OCI-LY7 (cell line): Measurements from ENCODE around the gene C11orf52.

ENCODE experiments used
- EZH2phosphoT487 ChIP-seq: fragments of 200-600 bp; sonication (generic); IDR thresholded peaks from 2 replicates; pipeline ENCODE4 v1.6.1; 2018; ENCODE audit warnings: low read depth, borderline replicate concordance, mild to moderate bottlenecking, mixed run types, antibody characterized with exemption, low read length, moderate library complexity, mixed read lengths
- TF ChIP-seq, protein P1 (sequence below): fragments of 200-600 bp; sonication (generic); conservative IDR thresholded peaks from 2 replicates; pipeline ENCODE4 v1.5.1; 2014; ENCODE audit warnings: mild to moderate bottlenecking, antibody characterized with exemption, low read length, moderate library complexity, mixed read lengths

DNA sequence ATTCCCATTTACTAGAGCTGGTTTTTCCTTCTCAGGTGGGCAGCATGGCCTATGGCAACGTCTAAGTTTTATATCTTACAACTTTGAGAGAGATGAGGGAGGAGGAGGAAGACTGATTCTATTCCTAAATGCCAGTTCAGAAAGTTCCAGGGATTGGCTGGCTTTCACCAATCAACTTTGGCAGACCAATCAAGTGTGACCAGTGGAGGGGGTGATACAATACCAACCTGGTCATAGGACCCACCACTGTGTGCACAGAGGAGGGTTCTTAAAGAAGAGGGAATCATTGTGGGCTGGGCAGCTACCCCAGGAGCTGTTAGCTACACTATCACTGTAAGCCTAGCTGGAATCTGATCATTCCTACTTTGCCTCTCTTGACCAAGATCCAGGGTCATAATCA is 26.5 kb downstream of the C11orf52 start:
- TF ChIP-seq, protein P1, sequence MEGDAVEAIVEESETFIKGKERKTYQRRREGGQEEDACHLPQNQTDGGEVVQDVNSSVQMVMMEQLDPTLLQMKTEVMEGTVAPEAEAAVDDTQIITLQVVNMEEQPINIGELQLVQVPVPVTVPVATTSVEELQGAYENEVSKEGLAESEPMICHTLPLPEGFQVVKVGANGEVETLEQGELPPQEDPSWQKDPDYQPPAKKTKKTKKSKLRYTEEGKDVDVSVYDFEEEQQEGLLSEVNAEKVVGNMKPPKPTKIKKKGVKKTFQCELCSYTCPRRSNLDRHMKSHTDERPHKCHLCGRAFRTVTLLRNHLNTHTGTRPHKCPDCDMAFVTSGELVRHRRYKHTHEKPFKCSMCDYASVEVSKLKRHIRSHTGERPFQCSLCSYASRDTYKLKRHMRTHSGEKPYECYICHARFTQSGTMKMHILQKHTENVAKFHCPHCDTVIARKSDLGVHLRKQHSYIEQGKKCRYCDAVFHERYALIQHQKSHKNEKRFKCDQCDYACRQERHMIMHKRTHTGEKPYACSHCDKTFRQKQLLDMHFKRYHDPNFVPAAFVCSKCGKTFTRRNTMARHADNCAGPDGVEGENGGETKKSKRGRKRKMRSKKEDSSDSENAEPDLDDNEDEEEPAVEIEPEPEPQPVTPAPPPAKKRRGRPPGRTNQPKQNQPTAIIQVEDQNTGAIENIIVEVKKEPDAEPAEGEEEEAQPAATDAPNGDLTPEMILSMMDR = no peak
- TF ChIP-seq EZH2phosphoT487 = no peak
